ENCODE data around the gene AGPAT1. TPM values are rescaled to one million over a fixed set of nuclear protein-coding genes. Genes with fewer than 3 reads are reported as not detected.

The AGPAT1 gene
- total RNA-seq, 1 donor from 2014 or later: 63.2 TPM

DNA sequence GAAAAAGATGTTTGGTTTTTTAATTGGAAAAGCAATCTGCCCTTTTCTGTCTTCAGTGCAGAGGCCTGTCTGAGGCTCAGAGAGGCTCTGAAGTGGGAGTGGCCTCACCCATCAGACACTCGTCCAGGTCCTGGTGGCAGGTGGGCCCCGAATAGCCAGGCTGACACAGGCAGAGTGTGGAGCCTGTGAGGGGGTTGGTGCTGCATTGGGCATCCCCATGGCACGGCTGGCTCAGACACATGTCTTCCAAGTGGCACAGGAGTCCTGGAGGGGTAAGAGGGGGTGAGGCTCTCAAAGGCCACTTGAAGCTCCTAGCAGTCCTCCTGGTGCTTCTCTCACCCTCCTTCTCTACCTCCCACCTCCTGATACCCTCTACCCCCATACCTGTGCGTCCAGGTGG lies 44.1 kb upstream of the AGPAT1 start:
- no peaks in the 10 kb centered on the region for H3K9me3 Mint-ChIP-seq

DNA sequence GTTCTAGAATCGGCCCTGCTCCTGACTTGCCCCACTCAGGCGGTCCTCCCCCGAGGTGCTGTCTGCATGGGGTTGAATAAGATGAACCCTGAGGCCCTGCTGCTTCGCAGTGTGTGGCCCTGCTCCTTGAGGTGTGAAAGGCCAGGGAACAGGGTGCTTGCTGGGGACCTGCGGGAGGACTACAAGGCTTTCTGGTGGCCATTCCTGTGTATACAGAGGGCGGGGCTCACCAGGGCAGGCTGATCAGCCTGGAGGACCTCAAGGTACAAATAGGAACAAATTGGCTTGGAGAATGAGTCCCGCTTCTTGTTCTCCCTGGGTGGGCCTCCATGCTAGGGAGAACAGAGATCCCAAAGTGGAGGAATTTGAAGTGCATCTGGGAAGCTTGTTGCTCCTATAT lies 42.3 kb upstream of the AGPAT1 start:
- no peak for DNase-seq (ENCODE audit: low spot score in 2 of 2, unreplicated experiment in 2 of 2)
- H3K9me3 Mint-ChIP-seq: no peaks in the 10 kb centered on the region
- no peaks in the 10 kb centered on the region for H3K36me3 Mint-ChIP-seq
- TF ChIP-seq, protein P1, sequence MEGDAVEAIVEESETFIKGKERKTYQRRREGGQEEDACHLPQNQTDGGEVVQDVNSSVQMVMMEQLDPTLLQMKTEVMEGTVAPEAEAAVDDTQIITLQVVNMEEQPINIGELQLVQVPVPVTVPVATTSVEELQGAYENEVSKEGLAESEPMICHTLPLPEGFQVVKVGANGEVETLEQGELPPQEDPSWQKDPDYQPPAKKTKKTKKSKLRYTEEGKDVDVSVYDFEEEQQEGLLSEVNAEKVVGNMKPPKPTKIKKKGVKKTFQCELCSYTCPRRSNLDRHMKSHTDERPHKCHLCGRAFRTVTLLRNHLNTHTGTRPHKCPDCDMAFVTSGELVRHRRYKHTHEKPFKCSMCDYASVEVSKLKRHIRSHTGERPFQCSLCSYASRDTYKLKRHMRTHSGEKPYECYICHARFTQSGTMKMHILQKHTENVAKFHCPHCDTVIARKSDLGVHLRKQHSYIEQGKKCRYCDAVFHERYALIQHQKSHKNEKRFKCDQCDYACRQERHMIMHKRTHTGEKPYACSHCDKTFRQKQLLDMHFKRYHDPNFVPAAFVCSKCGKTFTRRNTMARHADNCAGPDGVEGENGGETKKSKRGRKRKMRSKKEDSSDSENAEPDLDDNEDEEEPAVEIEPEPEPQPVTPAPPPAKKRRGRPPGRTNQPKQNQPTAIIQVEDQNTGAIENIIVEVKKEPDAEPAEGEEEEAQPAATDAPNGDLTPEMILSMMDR (IDR thresholded peaks at IDR 0.05; ENCODE audit: unreplicated experiment): no peak
- no peaks in the 10 kb centered on the region for H3K4me1 Mint-ChIP-seq
- no peak overlapping the region for H3K4me3 Mint-ChIP-seq
- H3K27me3 Mint-ChIP-seq (ENCODE audit: low read depth): peaks cover 51% of the 10 kb centered on the region
- H3K27ac Mint-ChIP-seq: no peak overlapping the region

More for the DNA sequence above, 44.1 kb upstream of the AGPAT1 start:
- Mint-ChIP-seq H3K27ac (no peak overlapping the region), H3K4me1 (no peaks in the 10 kb centered on the region), H3K27me3 (ENCODE audit: low read depth) (peaks cover 53% of the 10 kb centered on the region), H3K36me3 (no peaks in the 10 kb centered on the region), H3K4me3 (no peak overlapping the region)
- TF ChIP-seq, protein P1 (IDR thresholded peaks at IDR 0.05; ENCODE audit: unreplicated experiment): no peak
- no peak for DNase-seq (ENCODE audit: low spot score in 2 of 2, unreplicated experiment in 2 of 2)

DNA sequence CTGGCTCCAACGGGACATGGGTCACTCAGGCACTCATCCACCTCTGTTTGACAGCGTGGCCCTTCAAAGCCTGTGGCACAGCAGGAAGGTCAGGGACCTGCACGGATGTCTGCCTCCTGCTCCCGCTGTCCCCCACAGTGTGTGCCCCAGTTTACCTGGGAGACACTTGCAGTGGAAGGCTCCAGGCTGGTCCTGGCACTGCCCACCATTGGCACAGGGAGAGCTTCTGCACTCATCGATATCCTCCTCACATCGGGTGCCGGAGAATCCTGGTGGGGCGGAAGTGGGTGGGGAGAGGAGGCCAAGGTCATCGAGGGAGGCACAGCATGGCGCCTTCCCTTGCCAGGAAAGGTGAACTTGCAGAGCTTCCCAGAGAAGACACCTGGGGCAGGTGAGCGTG lies 41.1 kb upstream of the AGPAT1 start:
- no peak for DNase-seq (ENCODE audit: low spot score in 2 of 2, unreplicated experiment in 2 of 2)
- H3K36me3 Mint-ChIP-seq: no peaks in the 10 kb centered on the region
- TF ChIP-seq, protein P1 (IDR thresholded peaks at IDR 0.05; ENCODE audit: unreplicated experiment): no peak
- H3K9me3 Mint-ChIP-seq: no peaks in the 10 kb centered on the region
- H3K27me3 Mint-ChIP-seq (ENCODE audit: low read depth): peaks cover 51% of the 10 kb centered on the region
- H3K4me1 Mint-ChIP-seq: no peaks in the 10 kb centered on the region
- no peak overlapping the region for H3K4me3 Mint-ChIP-seq
- no peak overlapping the region for H3K27ac Mint-ChIP-seq

DNA sequence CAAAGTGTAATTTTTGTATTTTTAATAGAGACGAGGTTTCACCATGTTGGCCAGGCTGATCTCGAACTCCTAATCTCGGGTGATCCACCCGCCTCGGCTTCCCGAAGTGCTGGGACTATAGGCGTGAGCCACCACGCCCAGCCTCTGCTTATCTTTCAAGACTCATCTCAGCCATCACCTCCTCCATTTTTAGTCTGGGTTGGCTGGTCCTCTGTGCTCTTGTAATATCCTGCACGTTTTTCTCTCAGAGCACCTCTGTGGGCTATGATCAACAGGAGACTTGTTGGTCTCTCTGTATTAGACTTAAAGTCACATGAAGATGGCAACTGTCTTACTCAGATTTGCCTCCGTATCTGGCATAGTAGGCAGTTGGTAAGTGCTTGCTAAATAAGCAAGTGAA lies 40.4 kb upstream of the AGPAT1 start:
- Mint-ChIP-seq H3K27me3 (ENCODE audit: low read depth) (peaks cover 47% of the 10 kb centered on the region), H3K36me3 (no peaks in the 10 kb centered on the region), H3K27ac (no peak overlapping the region), H3K4me3 (no peak overlapping the region), H3K4me1 (no peaks in the 10 kb centered on the region), H3K9me3 (no peaks in the 10 kb centered on the region)
- TF ChIP-seq, protein P1 (IDR thresholded peaks at IDR 0.05; ENCODE audit: unreplicated experiment): no peak
- DNase-seq (ENCODE audit: low spot score in 2 of 2, unreplicated experiment in 2 of 2): no peak

DNA sequence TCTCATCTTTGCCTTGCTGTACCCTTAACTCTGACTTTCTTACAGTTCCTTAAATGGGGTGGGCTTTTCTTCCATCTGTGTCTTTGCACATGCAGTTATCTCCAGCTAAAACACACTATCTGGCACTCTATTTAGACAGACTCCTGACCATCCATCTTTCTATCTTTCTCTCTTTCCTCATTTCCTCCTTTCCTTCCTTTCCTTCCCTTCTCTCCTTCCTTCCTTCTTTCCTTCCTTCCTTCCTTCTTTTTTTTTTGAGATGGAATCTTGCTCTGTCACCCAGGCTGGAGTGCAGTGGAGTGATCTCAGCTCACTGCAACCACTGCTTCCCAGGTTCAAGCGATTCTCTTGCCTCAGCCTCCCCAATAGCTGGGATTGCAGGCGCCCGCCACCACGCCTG lies 39.7 kb upstream of the AGPAT1 start:
- no peaks in the 10 kb centered on the region for H3K36me3 Mint-ChIP-seq
- peaks cover 43% of the 10 kb centered on the region for H3K27me3 Mint-ChIP-seq (ENCODE audit: low read depth)
- no peak overlapping the region for H3K27ac Mint-ChIP-seq
- TF ChIP-seq, protein P1 (IDR thresholded peaks at IDR 0.05; ENCODE audit: unreplicated experiment): no peak
- no peaks in the 10 kb centered on the region for H3K4me1 Mint-ChIP-seq
- DNase-seq (ENCODE audit: low spot score in 2 of 2, unreplicated experiment in 2 of 2): no peak
- H3K9me3 Mint-ChIP-seq: no peaks in the 10 kb centered on the region
- H3K4me3 Mint-ChIP-seq: no peak overlapping the region

DNA sequence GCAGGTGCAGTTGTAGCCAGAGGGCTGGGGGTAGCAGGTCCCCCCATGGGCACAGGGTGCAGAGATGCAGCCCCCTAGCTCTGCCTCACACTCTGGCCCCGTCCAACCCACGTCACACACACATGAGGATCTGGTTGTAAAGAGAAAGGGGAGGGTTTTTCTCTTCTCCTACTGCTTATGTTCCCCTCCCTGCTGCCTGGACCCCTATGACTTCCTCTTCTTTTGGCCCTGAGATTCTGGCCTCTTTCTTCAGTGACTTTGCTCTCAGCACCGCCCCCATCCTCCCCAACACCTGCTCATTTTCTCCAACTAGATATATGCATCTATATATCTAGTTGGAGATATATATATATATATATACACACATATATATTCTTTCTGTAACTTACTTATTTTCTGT lies 38.2 kb upstream of the AGPAT1 start:
- Mint-ChIP-seq H3K36me3 (no peaks in the 10 kb centered on the region), H3K4me1 (no peaks in the 10 kb centered on the region), H3K27me3 (ENCODE audit: low read depth) (peaks cover 36% of the 10 kb centered on the region), H3K4me3 (no peak overlapping the region), H3K9me3 (no peaks in the 10 kb centered on the region), H3K27ac (no peak overlapping the region)
- no peak for DNase-seq (ENCODE audit: low spot score in 2 of 2, unreplicated experiment in 2 of 2)
- TF ChIP-seq, protein P1 (IDR thresholded peaks at IDR 0.05; ENCODE audit: unreplicated experiment): no peak
